ENCODE results near the gene GIMD1.

GIMD1 gene

GRCh38 chr4:106315476-106315967 is 53.1 kb downstream of the GIMD1 start:
- Histone ChIP-seq H3K4me1 (ENCODE audit: insufficient read depth, low read length) (peaks cover 7% of the 10 kb centered on the region), H3K9me3 (ENCODE audit: control insufficient read depth, insufficient read depth, low read length) (no peaks in the 10 kb centered on the region), H3K36me3 (ENCODE audit: insufficient read depth, low read length) (no peaks in the 10 kb centered on the region)

DNA sequence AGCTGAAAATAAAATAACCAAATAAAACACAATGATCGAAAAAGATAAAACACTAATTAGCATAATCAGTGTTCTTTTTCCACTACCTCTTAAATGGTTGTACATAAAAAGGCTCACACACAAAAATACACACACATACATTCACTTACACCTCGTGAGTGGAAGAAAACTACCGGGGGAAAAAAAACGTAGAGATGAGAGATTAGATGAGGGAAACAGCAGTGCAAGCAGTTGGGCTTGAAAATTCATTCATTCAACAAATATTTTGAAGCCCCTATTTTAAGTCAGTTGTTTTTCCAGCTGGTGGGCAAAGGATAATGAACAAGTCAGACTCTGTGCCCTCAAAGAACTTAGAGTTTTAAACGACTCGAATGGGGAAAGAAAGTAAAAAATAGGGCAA is 53.6 kb downstream of the GIMD1 start:
- Histone ChIP-seq H3K9me3 (ENCODE audit: control insufficient read depth, insufficient read depth, low read length) (no peaks in the 10 kb centered on the region), H3K9ac (ENCODE audit: low read depth, low read length) (peak overlapping the region; percentile 82), H3K36me3 (ENCODE audit: insufficient read depth, low read length) (no peaks in the 10 kb centered on the region), H3K4me1 (ENCODE audit: insufficient read depth, low read length) (peaks cover 7% of the 10 kb centered on the region)

More at GRCh38 chr4:106315476-106315967, 53.1 kb downstream of the GIMD1 start:
- H3K9ac ChIP-seq (ENCODE audit: low read depth, low read length) = peak overlapping the region; percentile 82

- Histone ChIP-seq H3K36me3 (ENCODE audit: insufficient read depth, low read length) (no peaks in the 10 kb centered on the region), H3K4me1 (ENCODE audit: insufficient read depth, low read length) (peaks cover 7% of the 10 kb centered on the region), H3K9me3 (ENCODE audit: control insufficient read depth, insufficient read depth, low read length) (no peaks in the 10 kb centered on the region), H3K9ac (ENCODE audit: low read depth, low read length) (no peak overlapping the region)
Measured at GRCh38 chr4:106312997-106313522, 55.5 kb downstream of the GIMD1 start.

- no peaks in the 10 kb centered on the region for H3K9me3 ChIP-seq (ENCODE audit: control insufficient read depth, insufficient read depth, low read length)
- H3K36me3 ChIP-seq (ENCODE audit: insufficient read depth, low read length) = no peaks in the 10 kb centered on the region
- peaks cover 2% of the 10 kb centered on the region for H3K4me1 ChIP-seq (ENCODE audit: insufficient read depth, low read length)
- H3K9ac ChIP-seq (ENCODE audit: low read depth, low read length) = no peak overlapping the region
Measured at GRCh38 chr4:106312377-106312776, 56.2 kb downstream of the GIMD1 start.
